ENCODE data around the gene AHDC1. TPM values are rescaled to one million over a fixed set of nuclear protein-coding genes. Genes with fewer than 3 reads are reported as not detected.

AHDC1 gene
- total and polyA plus RNA-seq, 7 donors: 6.4 to 65.2 (median 35.9) TPM

- Histone ChIP-seq H3K4me1 (no peaks in the 10 kb centered on the region), H3K9me3 (no peaks in the 10 kb centered on the region), H3K27ac (no peak overlapping the region), H3K36me3 (ENCODE audit: insufficient read depth in 1 of 2, low read depth in 1 of 2) (no peaks in the 10 kb centered on the region), H3K27me3 (ENCODE audit: insufficient read depth in 3 of 3, low read length in 2 of 3) (no peaks in the 10 kb centered on the region), H3K4me3 (no peak overlapping the region)
- 70 to 75% (median 73%) methylated on average over 8 to 11 of the region's 11 CpGs for WGBS, 3 donors
- DNase-seq (no peak), ATAC-seq (no peak)
- TF ChIP-seq, protein P1, sequence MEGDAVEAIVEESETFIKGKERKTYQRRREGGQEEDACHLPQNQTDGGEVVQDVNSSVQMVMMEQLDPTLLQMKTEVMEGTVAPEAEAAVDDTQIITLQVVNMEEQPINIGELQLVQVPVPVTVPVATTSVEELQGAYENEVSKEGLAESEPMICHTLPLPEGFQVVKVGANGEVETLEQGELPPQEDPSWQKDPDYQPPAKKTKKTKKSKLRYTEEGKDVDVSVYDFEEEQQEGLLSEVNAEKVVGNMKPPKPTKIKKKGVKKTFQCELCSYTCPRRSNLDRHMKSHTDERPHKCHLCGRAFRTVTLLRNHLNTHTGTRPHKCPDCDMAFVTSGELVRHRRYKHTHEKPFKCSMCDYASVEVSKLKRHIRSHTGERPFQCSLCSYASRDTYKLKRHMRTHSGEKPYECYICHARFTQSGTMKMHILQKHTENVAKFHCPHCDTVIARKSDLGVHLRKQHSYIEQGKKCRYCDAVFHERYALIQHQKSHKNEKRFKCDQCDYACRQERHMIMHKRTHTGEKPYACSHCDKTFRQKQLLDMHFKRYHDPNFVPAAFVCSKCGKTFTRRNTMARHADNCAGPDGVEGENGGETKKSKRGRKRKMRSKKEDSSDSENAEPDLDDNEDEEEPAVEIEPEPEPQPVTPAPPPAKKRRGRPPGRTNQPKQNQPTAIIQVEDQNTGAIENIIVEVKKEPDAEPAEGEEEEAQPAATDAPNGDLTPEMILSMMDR (IDR thresholded peaks at IDR 0.05): no peak
- intact Hi-C loops (cut with DNase I): loop anchor here (2.0 to 5.0 kb wide), 5 partner anchors 115 to 310 kb away; partner anchors contain the start of genes GPR3 (in 1 of the 2) and WASF2 (in 1 of the 2)
These were observed 3.4 kb upstream of the AHDC1 start for GRCh38 chr1:27607239-27607804.

DNA sequence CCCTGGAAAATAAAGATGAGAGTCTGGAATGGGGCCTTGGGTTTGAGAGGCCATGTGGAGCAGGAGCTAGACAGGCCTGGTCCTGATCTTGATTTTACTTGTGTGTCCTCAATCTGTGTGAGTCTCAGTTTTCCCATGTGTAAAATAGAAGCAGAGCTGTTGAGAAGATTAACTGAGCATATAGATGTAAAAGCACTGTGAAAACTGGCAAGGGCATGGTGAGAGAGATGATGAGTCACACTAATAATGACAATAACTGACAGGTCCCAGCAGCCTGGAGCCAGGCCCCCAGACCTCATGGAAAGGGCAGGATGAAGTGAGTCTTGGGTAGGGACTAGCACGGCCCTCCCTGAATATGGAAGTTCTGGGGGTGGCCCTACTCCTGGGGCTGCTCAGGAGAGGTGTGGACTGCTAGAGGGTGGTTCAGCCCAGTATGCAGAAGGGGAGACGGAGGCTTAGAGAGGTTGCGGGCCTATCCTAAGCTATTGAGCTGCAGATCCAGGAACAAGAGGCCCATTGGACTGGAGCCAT lies 2.8 kb upstream of the AHDC1 start:
- Histone ChIP-seq H3K4me1 (no peaks in the 10 kb centered on the region), H3K36me3 (ENCODE audit: insufficient read depth in 1 of 2, low read depth in 1 of 2) (no peaks in the 10 kb centered on the region), H3K4me3 (no peak overlapping the region), H3K27ac (no peak overlapping the region), H3K9me3 (no peaks in the 10 kb centered on the region), H3K27me3 (ENCODE audit: insufficient read depth in 3 of 3, low read length in 2 of 3) (no peaks in the 10 kb centered on the region)
- TF ChIP-seq, protein P1 (IDR thresholded peaks at IDR 0.05): no peak
- intact Hi-C loops (cut with DNase I): loop anchor here (2.0 to 5.0 kb wide), 5 partner anchors 114 to 309 kb away; partner anchors contain the start of genes GPR3 (in 1 of the 2) and WASF2 (in 1 of the 2)
- WGBS, 3 donors: 74 to 82% (median 76%) methylated on average over 3 of the region's 3 CpGs
- DNase-seq (no peak), ATAC-seq (no peak)

- intact Hi-C loops (cut with DNase I): loop anchor here (2.0 to 5.0 kb wide), 5 partner anchors 114 to 309 kb away; partner anchors contain the start of genes GPR3 (in 1 of the 2) and WASF2 (in 1 of the 2)
- Histone ChIP-seq H3K4me1 (peaks cover 3% of the 10 kb centered on the region), H3K36me3 (ENCODE audit: insufficient read depth in 1 of 2, low read depth in 1 of 2) (no peaks in the 10 kb centered on the region), H3K4me3 (no peak overlapping the region), H3K9me3 (no peaks in the 10 kb centered on the region), H3K27ac (no peak overlapping the region), H3K27me3 (ENCODE audit: insufficient read depth in 3 of 3, low read length in 2 of 3) (no peaks in the 10 kb centered on the region)
- TF ChIP-seq, protein P1 (IDR thresholded peaks at IDR 0.05): peak; percentile 84
- WGBS, 3 donors: 10 to 16% (median 11%) methylated on average over 11 of the region's 11 CpGs
- DNase-seq (no peak), ATAC-seq (no peak)
These were observed 2.1 kb upstream of the AHDC1 start for GRCh38 chr1:27605796-27606707.

DNA sequence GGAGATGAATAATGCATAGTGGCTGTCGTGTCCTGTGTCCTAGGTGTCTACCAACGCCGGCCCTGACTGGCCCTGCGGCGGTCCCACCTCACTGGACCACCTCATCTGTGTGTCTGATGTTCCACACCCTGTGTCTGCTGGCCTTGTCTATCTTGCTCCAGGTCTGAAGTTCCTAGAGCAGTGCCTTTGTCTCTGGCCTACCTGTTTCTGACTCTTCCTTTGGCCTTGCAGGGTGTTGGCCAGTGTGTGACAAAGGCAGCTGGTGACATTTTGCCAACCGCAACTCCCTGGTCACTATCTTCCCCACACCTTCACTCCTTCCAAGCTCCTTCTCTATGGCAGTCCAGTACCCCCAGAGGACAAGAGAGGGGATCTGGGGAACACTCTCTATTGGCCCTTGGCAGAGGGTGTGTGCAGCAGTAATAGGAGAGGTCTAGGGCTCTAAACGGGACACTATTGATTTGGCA lies 1.4 kb upstream of the AHDC1 start:
- DNase-seq: no peak
- no peaks in the 10 kb centered on the region for H3K27me3 ChIP-seq (ENCODE audit: insufficient read depth in 3 of 3, low read length in 2 of 3)
- peaks cover 10% of the 10 kb centered on the region for H3K4me1 ChIP-seq
- ATAC-seq: no peak
- intact Hi-C loops (cut with DNase I): loop anchor here (5.0 kb wide), 3 partner anchors 113 to 308 kb away; partner anchors contain the start of gene WASF2 (in 1 of the 2)
- no peak overlapping the region for H3K27ac ChIP-seq
- no peaks in the 10 kb centered on the region for H3K36me3 ChIP-seq (ENCODE audit: insufficient read depth in 1 of 2, low read depth in 1 of 2)
- no peaks in the 10 kb centered on the region for H3K9me3 ChIP-seq
- WGBS, 3 donors: 74 to 79% (median 74%) methylated on average over 7 of the region's 7 CpGs
- no peak overlapping the region for H3K4me3 ChIP-seq
- TF ChIP-seq, protein P1 (IDR thresholded peaks at IDR 0.05): no peak
